Measurements from ENCODE around the gene MMP24OS.

MMP24OS gene

DNA sequence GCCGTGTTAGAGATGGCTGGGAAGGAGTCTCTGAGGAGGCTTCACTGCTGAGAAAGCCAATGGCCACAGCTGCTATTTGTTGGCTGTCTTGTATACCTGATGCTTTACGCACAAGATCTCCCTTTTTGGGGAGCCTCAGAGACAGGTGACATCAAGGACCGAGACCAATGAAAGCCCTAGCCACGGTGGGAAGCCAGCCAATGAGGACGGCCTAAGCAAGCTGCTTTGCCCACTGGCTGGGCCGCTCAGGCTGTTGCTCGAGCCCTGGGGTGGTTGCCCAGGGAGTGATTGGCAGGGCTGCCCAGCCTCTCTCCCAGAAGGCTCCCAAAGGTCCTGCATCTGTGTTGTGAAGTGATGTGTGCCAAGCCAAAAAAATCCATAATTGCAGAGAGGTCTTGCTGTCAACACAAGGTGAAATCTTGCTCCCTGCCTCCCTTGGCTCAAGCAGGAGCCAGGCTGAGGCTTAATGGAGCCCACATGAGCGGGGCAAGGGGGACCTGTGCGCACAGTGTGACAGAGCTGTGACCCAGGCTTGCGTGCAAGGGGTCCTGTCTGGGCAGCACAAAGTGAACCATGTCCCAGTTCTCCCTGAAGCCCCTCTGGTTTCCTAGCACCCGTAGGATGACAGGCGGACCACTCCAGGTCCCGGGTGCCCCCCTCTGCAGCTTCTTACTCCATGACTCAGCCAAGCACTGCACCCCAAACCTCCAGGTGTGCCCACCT lies 4.3 kb downstream of the MMP24OS start:
- Histone ChIP-seq H3K9me3 (no peaks in the 10 kb centered on the region), H3K27ac (no peak overlapping the region), H3K27me3 (no peaks in the 10 kb centered on the region), H3K36me3 (peaks cover 16 to 58% (median 22%) of the 10 kb centered on the region in 3 donors), H3K4me1 (peaks cover 0 to 34% (median 19%) of the 10 kb centered on the region in 4 donors), H3K4me3 (no peak overlapping the region)
- no peak for DNase-seq
- intact Hi-C loops (cut with DNase I; ENCODE audit: low total_unique reads), result loop anchor here (10.0 kb wide), 2 partner anchors 129 to 449 kb away; partner anchors contain the start of genes EDEM2 and NCOA6
- TF ChIP-seq, protein P1, sequence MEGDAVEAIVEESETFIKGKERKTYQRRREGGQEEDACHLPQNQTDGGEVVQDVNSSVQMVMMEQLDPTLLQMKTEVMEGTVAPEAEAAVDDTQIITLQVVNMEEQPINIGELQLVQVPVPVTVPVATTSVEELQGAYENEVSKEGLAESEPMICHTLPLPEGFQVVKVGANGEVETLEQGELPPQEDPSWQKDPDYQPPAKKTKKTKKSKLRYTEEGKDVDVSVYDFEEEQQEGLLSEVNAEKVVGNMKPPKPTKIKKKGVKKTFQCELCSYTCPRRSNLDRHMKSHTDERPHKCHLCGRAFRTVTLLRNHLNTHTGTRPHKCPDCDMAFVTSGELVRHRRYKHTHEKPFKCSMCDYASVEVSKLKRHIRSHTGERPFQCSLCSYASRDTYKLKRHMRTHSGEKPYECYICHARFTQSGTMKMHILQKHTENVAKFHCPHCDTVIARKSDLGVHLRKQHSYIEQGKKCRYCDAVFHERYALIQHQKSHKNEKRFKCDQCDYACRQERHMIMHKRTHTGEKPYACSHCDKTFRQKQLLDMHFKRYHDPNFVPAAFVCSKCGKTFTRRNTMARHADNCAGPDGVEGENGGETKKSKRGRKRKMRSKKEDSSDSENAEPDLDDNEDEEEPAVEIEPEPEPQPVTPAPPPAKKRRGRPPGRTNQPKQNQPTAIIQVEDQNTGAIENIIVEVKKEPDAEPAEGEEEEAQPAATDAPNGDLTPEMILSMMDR (IDR thresholded peaks at IDR 0.05), result no peak

DNA sequence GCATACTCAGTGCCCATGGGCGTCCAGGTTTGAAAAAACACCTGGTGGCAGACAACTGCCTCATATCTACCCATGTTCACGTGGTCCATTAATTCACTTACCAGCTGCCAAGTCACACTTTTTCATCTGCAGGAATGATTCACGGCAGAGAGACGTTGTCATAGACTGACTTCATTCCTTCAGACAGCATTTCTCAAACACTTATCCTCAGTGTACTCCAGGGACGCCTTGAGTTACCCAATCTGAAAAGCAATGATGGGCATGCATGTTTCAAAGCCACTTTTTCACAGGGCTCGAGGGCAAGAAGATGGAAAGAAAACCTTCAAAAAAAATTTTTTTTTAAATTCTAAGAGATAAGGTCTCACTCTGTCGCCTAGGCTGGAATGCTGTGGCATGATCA lies 6.0 kb downstream of the MMP24OS start:
- TF ChIP-seq, protein P1 (IDR thresholded peaks at IDR 0.05), result no peak
- no peak overlapping the region for H3K4me3 ChIP-seq
- no peak overlapping the region for H3K27ac ChIP-seq
- H3K9me3 ChIP-seq, result no peaks in the 10 kb centered on the region
- DNase-seq, result no peak
- peaks cover 20 to 74% (median 36%) of the 10 kb centered on the region in 3 donors for H3K36me3 ChIP-seq
- no peaks in the 10 kb centered on the region for H3K27me3 ChIP-seq
- intact Hi-C loops (cut with DNase I; ENCODE audit: low total_unique reads), result loop anchor here (10.0 kb wide), 2 partner anchors 127 to 447 kb away; partner anchors contain the start of genes EDEM2 and NCOA6
- H3K4me1 ChIP-seq, result peaks cover 0 to 25% (median 13%) of the 10 kb centered on the region in 4 donors

DNA sequence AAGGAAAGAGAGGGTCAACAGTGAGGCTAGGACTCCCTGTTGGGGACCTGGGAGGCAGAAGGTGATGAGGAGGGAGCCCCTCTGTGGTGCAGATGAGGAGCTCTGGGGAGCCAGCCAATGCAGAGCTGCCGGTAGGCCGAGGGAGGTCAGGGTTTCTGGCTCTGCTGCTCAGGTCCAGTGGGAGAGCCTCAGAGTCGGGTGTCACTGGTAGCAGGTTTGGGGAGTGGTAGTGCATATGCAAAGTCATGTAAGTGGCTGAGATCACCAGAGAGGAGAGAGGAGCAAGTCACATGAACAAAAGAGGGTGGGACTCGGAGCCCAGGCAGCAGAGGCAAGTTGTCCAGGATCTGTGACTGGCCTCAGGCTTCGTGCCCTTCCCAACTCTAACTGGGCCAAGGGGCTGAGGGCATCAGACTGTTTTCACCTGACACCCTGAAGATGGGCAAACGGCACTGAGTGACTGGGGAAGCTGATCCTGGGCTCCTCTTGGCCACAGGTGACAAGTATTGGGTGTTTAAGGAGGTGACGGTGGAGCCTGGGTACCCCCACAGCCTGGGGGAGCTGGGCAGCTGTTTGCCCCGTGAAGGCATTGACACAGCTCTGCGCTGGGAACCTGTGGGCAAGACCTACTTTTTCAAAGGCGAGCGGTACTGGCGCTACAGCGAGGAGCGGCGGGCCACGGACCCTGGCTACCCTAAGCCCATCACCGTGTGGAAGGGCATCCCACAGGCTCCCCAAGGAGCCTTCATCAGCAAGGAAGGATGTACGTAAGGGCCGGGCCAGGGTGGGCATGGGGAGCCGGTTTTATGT lies 6.6 kb downstream of the MMP24OS start:
- Histone ChIP-seq H3K9me3 (no peaks in the 10 kb centered on the region), H3K27ac (no peak overlapping the region), H3K4me3 (no peak overlapping the region), H3K36me3 (peaks cover 20 to 80% (median 42%) of the 10 kb centered on the region in 3 donors), H3K4me1 (peaks cover 0 to 19% (median 6%) of the 10 kb centered on the region in 4 donors), H3K27me3 (no peaks in the 10 kb centered on the region)
- TF ChIP-seq, protein P1 (IDR thresholded peaks at IDR 0.05), result no peak
- DNase-seq, result no peak
- intact Hi-C loops (cut with DNase I; ENCODE audit: low total_unique reads), result loop anchor here (10.0 kb wide), 2 partner anchors 126 to 446 kb away; partner anchors contain the start of genes EDEM2 and NCOA6

DNA sequence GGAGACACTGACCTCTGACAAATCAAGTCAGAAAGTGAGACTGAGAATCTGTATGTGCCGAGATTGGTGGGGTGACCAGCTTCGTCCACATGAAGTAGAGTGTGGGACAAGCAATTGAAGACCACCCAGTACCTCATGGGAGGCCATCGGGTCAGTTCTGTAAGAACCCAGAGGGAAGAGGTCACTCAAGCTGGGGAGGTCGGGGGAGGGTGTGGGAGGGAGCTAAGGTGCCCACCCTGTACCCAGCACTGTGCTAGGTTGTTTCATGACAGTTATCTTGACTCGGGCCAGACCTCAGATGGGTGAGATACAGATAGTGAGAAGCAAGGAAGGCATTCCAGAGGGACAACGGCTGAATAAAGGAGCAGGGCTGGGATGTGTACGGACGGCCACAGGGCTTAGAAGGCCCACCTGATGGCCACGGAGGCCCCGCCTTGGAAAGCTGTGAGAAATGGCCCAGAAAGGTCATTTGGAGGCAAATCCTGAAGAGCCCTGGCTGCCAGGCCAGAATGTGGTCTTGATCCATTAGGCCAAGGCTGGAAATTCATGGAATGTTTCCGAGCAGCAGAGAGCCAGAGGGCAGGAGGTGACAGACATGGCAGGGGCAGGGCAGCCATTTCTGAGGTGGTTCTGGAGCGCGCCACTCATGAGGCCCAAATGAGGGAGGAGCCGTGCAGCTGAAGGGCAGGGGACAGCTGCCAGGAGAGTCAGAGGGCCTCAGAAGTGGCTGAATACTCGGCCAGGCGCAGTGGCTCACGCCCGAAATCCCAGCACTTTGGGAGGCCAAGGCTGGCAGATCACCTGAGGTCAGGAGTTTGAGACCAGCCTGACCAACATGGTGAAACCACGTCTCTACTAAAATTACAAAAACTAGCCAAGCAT lies 7.7 kb downstream of the MMP24OS start:
- Histone ChIP-seq H3K27me3 (no peaks in the 10 kb centered on the region), H3K36me3 (peaks cover 24 to 72% (median 44%) of the 10 kb centered on the region in 3 donors), H3K4me1 (peaks cover 0 to 8% (median under 1%) of the 10 kb centered on the region in 4 donors), H3K9me3 (no peaks in the 10 kb centered on the region), H3K4me3 (no peak overlapping the region), H3K27ac (no peak overlapping the region)
- intact Hi-C loops (cut with DNase I; ENCODE audit: low total_unique reads), result loop anchor here (10.0 kb wide), 2 partner anchors 125 to 445 kb away; partner anchors contain the start of genes EDEM2 and NCOA6
- DNase-seq, result no peak
- TF ChIP-seq, protein P1 (IDR thresholded peaks at IDR 0.05), result no peak
